H9 (cell line): ENCODE measurements around the gene ADAMTS6. TPM values are rescaled to one million over a fixed set of nuclear protein-coding genes. Genes with fewer than 3 reads are reported as not detected.

Experiments
- DNase-seq: peaks from one replicate; pipeline ENCODE4 v3.0.0-alpha.2; 2017
- H2AFZ ChIP-seq: one replicate; pipeline ENCODE4 v1.6.1; 2013; ENCODE audit warnings: mild to moderate bottlenecking, low read length, control low read depth, moderate library complexity
- H2AK5ac ChIP-seq: 2 replicates; pipeline ENCODE4 v1.6.1; 2013; ENCODE audit warnings: low read length, control low read depth, mixed read lengths; ENCODE audit not compliant: insufficient read length
- H2BK120ac ChIP-seq: one replicate; pipeline ENCODE4 v1.6.1; 2013; ENCODE audit warnings: low read depth, mild to moderate bottlenecking, low read length, control low read depth, inconsistent platforms; ENCODE audit not compliant: poor library complexity, severe bottlenecking
- H2BK12ac ChIP-seq: 2 replicates; pipeline ENCODE4 v1.6.1; 2013; ENCODE audit warnings: low read length, control low read depth, mixed read lengths, low read depth; ENCODE audit not compliant: insufficient read length
- H2BK15ac ChIP-seq: 2 replicates; pipeline ENCODE4 v1.6.1; 2013; ENCODE audit warnings: low read depth, low read length, control low read depth
- H2BK20ac ChIP-seq: one replicate; pipeline ENCODE4 v1.6.1; 2013; ENCODE audit warnings: low read depth, mild to moderate bottlenecking, low read length, control low read depth, inconsistent platforms; ENCODE audit not compliant: poor library complexity, severe bottlenecking
- H2BK5ac ChIP-seq: 2 replicates; pipeline ENCODE4 v1.6.1; 2013; ENCODE audit warnings: low read length, control low read depth, mixed read lengths; ENCODE audit not compliant: insufficient read length
- H3K14ac ChIP-seq: 2 replicates; pipeline ENCODE4 v1.6.1; 2013; ENCODE audit warnings: low read length, control low read depth; ENCODE audit not compliant: insufficient read depth
- H3K18ac ChIP-seq: 2 replicates; pipeline ENCODE4 v1.6.1; 2013; ENCODE audit warnings: low read depth, mild to moderate bottlenecking, mixed read lengths, low read length, control low read depth; ENCODE audit not compliant: insufficient read length
- H3K23ac ChIP-seq: 2 replicates; pipeline ENCODE4 v1.6.1; 2013; ENCODE audit warnings: low read length, control low read depth, mixed read lengths, low read depth; ENCODE audit not compliant: insufficient read length
- H3K23me2 ChIP-seq: 2 replicates; pipeline ENCODE4 v1.6.1; 2013; ENCODE audit warnings: low read depth, mild to moderate bottlenecking, mixed read lengths, low read length, control low read depth; ENCODE audit not compliant: insufficient read length, poor library complexity, severe bottlenecking
- H3K27ac ChIP-seq: 2 replicates; pipeline ENCODE4 v1.5.1; 2013; ENCODE audit warnings: low read length, control low read depth, mixed read lengths, low read depth; ENCODE audit not compliant: insufficient read length
- H3K27me3 ChIP-seq: 2 replicates; pipeline ENCODE4 v1.6.1; 2013; ENCODE audit warnings: low read length, control low read depth, inconsistent platforms; ENCODE audit not compliant: insufficient read depth
- H3K4ac ChIP-seq: 2 replicates; pipeline ENCODE4 v1.6.1; 2013; ENCODE audit warnings: low read depth, mild to moderate bottlenecking, control low read depth, inconsistent platforms, low read length, moderate library complexity
- H3K4me1 ChIP-seq: 2 replicates; pipeline ENCODE4 v1.6.1; 2013; ENCODE audit warnings: low read length, control low read depth, inconsistent platforms; ENCODE audit not compliant: insufficient read depth
- H3K4me2 ChIP-seq: 2 replicates; pipeline ENCODE4 v1.6.1; 2013; ENCODE audit warnings: low read length, control low read depth, mixed read lengths; ENCODE audit not compliant: insufficient read length, insufficient read depth
- H3K56ac ChIP-seq: 2 replicates; pipeline ENCODE4 v1.6.1; 2013; ENCODE audit warnings: low read depth, mild to moderate bottlenecking, mixed read lengths, low read length, control low read depth; ENCODE audit not compliant: insufficient read length
- H3K79me1 ChIP-seq: 2 replicates; pipeline ENCODE4 v1.6.1; 2013; ENCODE audit warnings: low read depth, mild to moderate bottlenecking, moderate library complexity, low read length, control low read depth, inconsistent platforms; ENCODE audit not compliant: insufficient read depth, poor library complexity, severe bottlenecking
- H3K79me2 ChIP-seq: 2 replicates; pipeline ENCODE4 v1.6.1; 2013; ENCODE audit warnings: low read length, control low read depth, inconsistent platforms; ENCODE audit not compliant: insufficient read depth
- H3K9ac ChIP-seq: 2 replicates; pipeline ENCODE4 v1.6.1; 2013; ENCODE audit warnings: low read length, control low read depth, mixed read lengths; ENCODE audit not compliant: insufficient read length; ENCODE audit errors: extremely low read depth
- H3K9me3 ChIP-seq: one replicate; pipeline ENCODE4 v1.6.1; 2013; ENCODE audit warnings: low read depth, low read length, inconsistent platforms; ENCODE audit not compliant: control insufficient read depth
- H3T11ph ChIP-seq: one replicate; pipeline ENCODE4 v1.6.1; 2013; ENCODE audit warnings: mild to moderate bottlenecking, low read length, control low read depth, inconsistent platforms
- H4K20me1 ChIP-seq: one replicate; pipeline ENCODE4 v1.6.1; 2013; ENCODE audit not compliant: control insufficient read depth, insufficient read length, insufficient read depth
- H4K5ac ChIP-seq: 2 replicates; pipeline ENCODE4 v1.6.1; 2013; ENCODE audit warnings: low read depth, mild to moderate bottlenecking, mixed read lengths, low read length, control low read depth; ENCODE audit not compliant: insufficient read length
- H4K8ac ChIP-seq: replicated peaks from 2 replicates; pipeline ENCODE4 v1.6.1; 2013; ENCODE audit warnings: low read length, control low read depth, mixed read lengths, low read depth; ENCODE audit not compliant: insufficient read length
- H4K91ac ChIP-seq: 2 replicates; pipeline ENCODE4 v1.6.1; 2013; ENCODE audit warnings: low read depth, mild to moderate bottlenecking, moderate library complexity, mixed read lengths, low read length, control low read depth; ENCODE audit not compliant: insufficient read length
- H3K27ac Mint-ChIP-seq, 3 experiments: 2 replicates in 2 of 3; 3 replicates in 1 of 3; pipeline ENCODE4 v1.8.0; 2020 to 2021; ENCODE audit warnings: mixed read lengths in 3 of 3, mild to moderate bottlenecking in 1 of 3, moderate library complexity in 1 of 3
- H3K27me3 Mint-ChIP-seq: 2 replicates; pipeline ENCODE4 v1.8.0; 2021; ENCODE audit warnings: low read depth, mild to moderate bottlenecking, moderate library complexity, mixed read lengths
- H3K36me3 Mint-ChIP-seq, 3 experiments: 2 replicates in 2 of 3; 3 replicates in 1 of 3; pipeline ENCODE4 v1.8.0; 2020 to 2021; ENCODE audit warnings: low read depth in 3 of 3, mixed read lengths in 3 of 3; ENCODE audit not compliant: insufficient read depth in 1 of 3
- H3K4me1 Mint-ChIP-seq, 2 experiments: 2 replicates each; pipeline ENCODE4 v1.8.0; 2020; ENCODE audit warnings: mixed read lengths in 2 of 2
- H3K4me3 Mint-ChIP-seq, 2 experiments: 2 replicates in 1 of 2; 3 replicates in 1 of 2; pipeline ENCODE4 v1.8.0; 2020 to 2021; ENCODE audit warnings: mild to moderate bottlenecking in 2 of 2, mixed read lengths in 2 of 2, moderate library complexity in 1 of 2
- H3K9me3 Mint-ChIP-seq, 2 experiments: 2 replicates in 1 of 2; 3 replicates in 1 of 2; pipeline ENCODE4 v1.8.0; 2020; ENCODE audit warnings: mild to moderate bottlenecking in 2 of 2, mixed read lengths in 2 of 2, moderate library complexity in 1 of 2
- WGBS: extraction: QIAGEN DNeasy Blood & Tissue Kit; methylation state at CpG from one replicate; pipeline ENCODE4 v1.1.7; 2013; ENCODE audit warnings: missing lambda C conversion rate, low lambda C conversion rate, mixed read lengths; ENCODE audit not compliant: insufficient read length; ENCODE audit errors: extremely low coverage; 5-methylcytosine and 5-hydroxymethylcytosine counted together
- total RNA-seq: library from RNA; stranded (reverse); gene quantifications from 2 replicates; pipeline ENCODE4 v1.2.1, GENCODE V29; 2021
- TF ChIP-seq, protein P1 (sequence below): fragments of 200-600 bp; sonication (generic); conservative IDR thresholded peaks from 3 replicates; pipeline ENCODE4 v1.8.0; 2021; ENCODE audit warnings: antibody characterized with exemption, mild to moderate bottlenecking

The ADAMTS6 gene
- total RNA-seq, 1 experiment from 2014 or later, result 0.33 TPM

DNA sequence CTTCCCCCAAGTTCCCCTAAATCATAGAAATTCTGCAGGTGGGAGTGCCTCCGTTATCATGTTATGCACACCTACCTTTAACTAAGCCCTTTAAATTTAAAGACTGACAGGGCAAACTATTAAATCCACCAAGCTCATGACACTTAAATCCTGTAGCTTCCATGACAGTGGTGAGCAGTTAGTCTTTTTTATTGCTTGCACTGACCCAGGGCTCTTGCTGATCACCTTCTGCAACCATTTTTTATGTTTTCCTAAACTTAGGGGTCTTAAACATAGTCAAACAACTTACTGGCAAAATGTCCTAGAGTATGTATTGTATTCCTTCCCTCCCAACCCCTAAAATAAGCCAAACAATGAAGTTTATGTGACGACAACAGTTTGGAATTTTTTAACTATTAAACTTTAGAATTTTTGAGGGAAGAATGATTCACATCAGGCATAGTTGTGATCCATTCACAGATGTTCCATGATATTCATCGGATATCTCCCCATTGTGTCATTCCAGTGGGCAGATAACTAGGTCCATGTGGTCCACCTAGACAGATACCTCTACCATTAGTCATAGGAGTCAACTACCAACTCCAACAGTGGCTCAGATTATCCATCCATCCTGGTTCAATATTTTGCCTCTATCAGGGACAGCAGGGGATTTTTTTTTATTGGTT, 283.1 kb downstream of the ADAMTS6 start:
- Histone ChIP-seq H3K4me2 (no peak overlapping the region), H2BK120ac (no peak overlapping the region), H4K8ac (no peak overlapping the region), H3K4ac (no peak overlapping the region), H3K79me2 (no peaks in the 10 kb centered on the region), H4K91ac (no peak overlapping the region), H3K27ac (no peak overlapping the region), H3K9ac (no peak overlapping the region), H2BK15ac (no peak overlapping the region), H3K27me3 (no peaks in the 10 kb centered on the region), H3K23me2 (no peaks in the 10 kb centered on the region), H3K14ac (no peak overlapping the region), H3T11ph (no peak overlapping the region), H2BK5ac (no peak overlapping the region), H2AK5ac (no peak overlapping the region), H3K9me3 (no peaks in the 10 kb centered on the region), H3K56ac (no peak overlapping the region), H4K5ac (no peak overlapping the region), H3K4me1 (no peaks in the 10 kb centered on the region), H3K18ac (no peak overlapping the region), H3K79me1 (no peaks in the 10 kb centered on the region), H3K23ac (no peak overlapping the region), H4K20me1 (no peaks in the 10 kb centered on the region), H2BK12ac (no peak overlapping the region), H2AFZ (no peak overlapping the region), H2BK20ac (no peak overlapping the region)
- Mint-ChIP-seq H3K27ac (no peak overlapping the region; a peak in 1 of 7 replicates), H3K4me3 (no peak overlapping the region), H3K27me3 (no peaks in the 10 kb centered on the region), H3K9me3 (no peaks in the 10 kb centered on the region), H3K36me3 (no peaks in the 10 kb centered on the region), H3K4me1 (no peaks in the 10 kb centered on the region)
- TF ChIP-seq, protein P1, sequence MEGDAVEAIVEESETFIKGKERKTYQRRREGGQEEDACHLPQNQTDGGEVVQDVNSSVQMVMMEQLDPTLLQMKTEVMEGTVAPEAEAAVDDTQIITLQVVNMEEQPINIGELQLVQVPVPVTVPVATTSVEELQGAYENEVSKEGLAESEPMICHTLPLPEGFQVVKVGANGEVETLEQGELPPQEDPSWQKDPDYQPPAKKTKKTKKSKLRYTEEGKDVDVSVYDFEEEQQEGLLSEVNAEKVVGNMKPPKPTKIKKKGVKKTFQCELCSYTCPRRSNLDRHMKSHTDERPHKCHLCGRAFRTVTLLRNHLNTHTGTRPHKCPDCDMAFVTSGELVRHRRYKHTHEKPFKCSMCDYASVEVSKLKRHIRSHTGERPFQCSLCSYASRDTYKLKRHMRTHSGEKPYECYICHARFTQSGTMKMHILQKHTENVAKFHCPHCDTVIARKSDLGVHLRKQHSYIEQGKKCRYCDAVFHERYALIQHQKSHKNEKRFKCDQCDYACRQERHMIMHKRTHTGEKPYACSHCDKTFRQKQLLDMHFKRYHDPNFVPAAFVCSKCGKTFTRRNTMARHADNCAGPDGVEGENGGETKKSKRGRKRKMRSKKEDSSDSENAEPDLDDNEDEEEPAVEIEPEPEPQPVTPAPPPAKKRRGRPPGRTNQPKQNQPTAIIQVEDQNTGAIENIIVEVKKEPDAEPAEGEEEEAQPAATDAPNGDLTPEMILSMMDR, result no peak
- DNase-seq, result no peak
- no CpG with 5 or more reads among the region's 3 CpGs for WGBS
